ENCODE data around the gene SURF6.
A peak's percentile ranks its signal among the peaks of the same experiment; 100 is the strongest.

Gene SURF6

GRCh38 chr9:133335924-133336811 lies at the start of gene SURF6 (continued):
- peak; percentile 85 for TF ChIP-seq ZFP37 (tag by site-specific recombination; IDR thresholded peaks at IDR 0.05)
- no peak for TF ChIP-seq ZNF560 (tag by site-specific recombination; IDR thresholded peaks at IDR 0.05; ENCODE audit: borderline replicate concordance)
- peak; percentile 66 for TF ChIP-seq KLF10 (tag by site-specific recombination; IDR thresholded peaks at IDR 0.05)
- TF ChIP-seq ZNF747 (tag by site-specific recombination; IDR thresholded peaks at IDR 0.05) = no peak
- TF ChIP-seq KLF9 (tag by site-specific recombination; IDR thresholded peaks at IDR 0.05; ENCODE audit: low read depth) = peak; percentile 80
- TF ChIP-seq ZNF518A (tag by site-specific recombination; conservative IDR thresholded peaks at IDR 0.05; ENCODE audit: low read depth) = peak; percentile 99
- TF ChIP-seq ZBTB6 (tag by site-specific recombination; IDR thresholded peaks at IDR 0.05) = peak; percentile 89

- no peaks in the 10 kb centered on the region for H3K4me1 ChIP-seq (ENCODE audit: control insufficient read depth, insufficient read depth, low read length)
- H3K4me3 ChIP-seq (ENCODE audit: low read depth, low read length) = no peak overlapping the region
- CTCF ChIA-PET = no interaction called here
- POLR2A ChIA-PET = interaction anchor here (0.6 to 1.2 kb wide), 2 partner anchors 10 to 97 kb away, joined by 3 to 5 read pairs; no protein-coding TSS in a partner anchor
- no peak overlapping the region for H3K27ac ChIP-seq (ENCODE audit: extremely low read depth, low read depth, low read length)
- H3K36me3 ChIP-seq (ENCODE audit: control insufficient read depth in 2 of 2, insufficient read depth in 1 of 2, low read length in 2 of 2) = no peaks in the 10 kb centered on the region
- no peaks in the 10 kb centered on the region for H3K9me3 ChIP-seq (ENCODE audit: control insufficient read depth, insufficient read depth, low read depth, low read length)
- TF ChIP-seq ZNF140 (tag by site-specific recombination; IDR thresholded peaks at IDR 0.05) (no peak), ZFHX2 (tag by site-specific recombination; conservative IDR thresholded peaks at IDR 0.05) (peak; percentile 76), ZNF146 (tag by site-specific recombination; IDR thresholded peaks at IDR 0.05) (no peak), ZNF184 (tag by site-specific recombination; IDR thresholded peaks at IDR 0.05) (no peak), ZBTB26 (tag by site-specific recombination; optimal IDR thresholded peaks at IDR 0.05) (no peak), ZNF211 (tag by site-specific recombination; IDR thresholded peaks at IDR 0.05; ENCODE audit: low read depth) (no peak), KLF16 (tag by site-specific recombination; IDR thresholded peaks at IDR 0.05) (no peak), ZNF785 (tag by site-specific recombination; IDR thresholded peaks at IDR 0.05) (no peak), EGR2 (tag by site-specific recombination; IDR thresholded peaks at IDR 0.05; ENCODE audit: low read depth) (peak; percentile 72), ZSCAN4 (tag by site-specific recombination; IDR thresholded peaks at IDR 0.05) (no peak), ZNF510 (tag by site-specific recombination; IDR thresholded peaks at IDR 0.05; ENCODE audit: insufficient replicate concordance) (no peak), ZNF645 (tag by site-specific recombination; IDR thresholded peaks at IDR 0.05) (no peak), YY1 (tag by site-specific recombination; IDR thresholded peaks at IDR 0.05) (no peak), ZNF548 (tag by site-specific recombination; IDR thresholded peaks at IDR 0.05) (no peak)
Observed at GRCh38 chr9:133385452-133385851, 49.5 kb upstream of the SURF6 start.
